CD4-positive, CD25-positive, alpha-beta regulatory T cell (primary cell): Measurements from ENCODE around the gene CHST11. TPM values are rescaled to one million over a fixed set of nuclear protein-coding genes. Genes with fewer than 3 reads are reported as not detected.
A peak's percentile ranks its signal among the peaks of the same experiment; 100 is the strongest.

Source experiments
- ATAC-seq, 2 donors: fragments of 150-1000 bp; cut with Tn5 transposase; one replicate each; pipeline ENCODE4 v1.10.0; 2021; ENCODE audit warnings: low read depth in 2 of 2, moderate number of reproducible peaks in 2 of 2, moderate library complexity in 1 of 2
- DNase-seq, 3 donors: peaks; one replicate each; pipeline versions ENCODE4 v3.0.0 to v3.0.0-alpha.2; 2012 to 2022; ENCODE audit warnings: mixed read lengths in 1 of 3
- H3K27ac ChIP-seq: one replicate; pipeline ENCODE4 v1.7.0; 2013; ENCODE audit warnings: mild to moderate bottlenecking, low read length; ENCODE audit not compliant: insufficient read depth, poor library complexity, severe bottlenecking
- H3K27me3 ChIP-seq: one replicate; pipeline ENCODE4 v1.7.0; 2013; ENCODE audit warnings: low read length; ENCODE audit not compliant: control insufficient read depth, insufficient read depth
- H3K36me3 ChIP-seq: one replicate; pipeline ENCODE4 v1.7.0; 2013; ENCODE audit warnings: mild to moderate bottlenecking, low read length, moderate library complexity; ENCODE audit not compliant: control insufficient read depth, insufficient read depth
- H3K4me1 ChIP-seq: 2 replicates; pipeline ENCODE4 v1.7.0; 2013; ENCODE audit warnings: mild to moderate bottlenecking, low read length; ENCODE audit not compliant: insufficient read depth, control insufficient read depth, poor library complexity, severe bottlenecking
- H3K4me3 ChIP-seq: one replicate; pipeline ENCODE4 v1.7.0; 2013; ENCODE audit warnings: low read depth, mild to moderate bottlenecking, low read length, moderate library complexity
- H3K9me3 ChIP-seq, 2 experiments: 1 replicate in 1 of 2; 2 replicates in 1 of 2; pipeline ENCODE4 v1.7.0; 2013; ENCODE audit warnings: low read length in 2 of 2, mild to moderate bottlenecking in 1 of 2, moderate library complexity in 1 of 2; ENCODE audit not compliant: control insufficient read depth in 2 of 2
- H3K27ac Mint-ChIP-seq, 3 donors: one replicate each; pipeline ENCODE4 v1.8.0; 2020 to 2022; ENCODE audit warnings: mild to moderate bottlenecking in 3 of 3, mixed read lengths in 3 of 3, moderate library complexity in 2 of 3
- H3K27me3 Mint-ChIP-seq: one replicate; pipeline ENCODE4 v1.8.0; 2022; ENCODE audit warnings: mild to moderate bottlenecking, mixed read lengths
- H3K36me3 Mint-ChIP-seq: one replicate; pipeline ENCODE4 v1.8.0; 2020; ENCODE audit warnings: mixed read lengths
- H3K4me1 Mint-ChIP-seq, 4 donors: one replicate each; pipeline ENCODE4 v1.8.0; 2020 to 2022; ENCODE audit warnings: mixed read lengths in 4 of 4, mild to moderate bottlenecking in 1 of 4
- H3K4me3 Mint-ChIP-seq, 4 donors: one replicate each; pipeline ENCODE4 v1.8.0; 2020 to 2022; ENCODE audit warnings: mild to moderate bottlenecking in 4 of 4, mixed read lengths in 4 of 4, moderate library complexity in 3 of 4
- H3K9me3 Mint-ChIP-seq, 7 donors: one replicate each; pipeline ENCODE4 v1.8.0; 2020 to 2022; ENCODE audit warnings: mixed read lengths in 7 of 7, mild to moderate bottlenecking in 3 of 7, moderate library complexity in 2 of 7
- polyA plus RNA-seq, 4 donors: library from polyadenylated mRNA; unstranded; fragments of 300-500 nt; fragmentation: Illumina TruSeq; gene quantifications; one replicate each; pipeline ENCODE4 v1.2.3, GENCODE V29; 2021
- total RNA-seq: library from RNA; stranded (reverse); gene quantifications from one replicate; pipeline ENCODE4 v1.2.3, GENCODE V29; 2022

Gene CHST11
- total and polyA plus RNA-seq, 5 donors from 2014 or later = 70.2 to 192 (median 105) TPM

- ATAC-seq (no peak), DNase-seq (no peak)
- Mint-ChIP-seq H3K4me1 (peaks cover 36 to 78% (median 67%) of the 10 kb centered on the region in 4 donors), H3K27me3 (no peaks in the 10 kb centered on the region), H3K4me3 (peak overlapping the region in 1 of 4 donors; percentile 36), H3K36me3 (peaks cover 12% of the 10 kb centered on the region), H3K27ac (peak overlapping the region; percentile 59 to 82 (median 69)), H3K9me3 (peaks cover 0 to 3% (median 0%) of the 10 kb centered on the region in 7 donors)
- Histone ChIP-seq H3K27ac (no peak overlapping the region), H3K9me3 (no peaks in the 10 kb centered on the region), H3K36me3 (peaks cover 3% of the 10 kb centered on the region), H3K4me1 (peaks cover 44% of the 10 kb centered on the region), H3K4me3 (no peak overlapping the region), H3K27me3 (no peaks in the 10 kb centered on the region)
Measured at GRCh38 chr12:104575442-104576186, 118.9 kb downstream of the CHST11 start.

- Mint-ChIP-seq H3K27me3 (no peaks in the 10 kb centered on the region), H3K4me1 (peaks cover 41 to 79% (median 69%) of the 10 kb centered on the region in 4 donors), H3K4me3 (peak overlapping the region in 1 of 4 donors; percentile 56), H3K27ac (peak overlapping the region in 2 of 3 donors; percentile 56 to 61), H3K9me3 (peaks cover 0 to 3% (median 0%) of the 10 kb centered on the region in 7 donors), H3K36me3 (peaks cover 12% of the 10 kb centered on the region)
- Histone ChIP-seq H3K27ac (no peak overlapping the region), H3K27me3 (no peaks in the 10 kb centered on the region), H3K4me3 (no peak overlapping the region), H3K36me3 (peaks cover 3% of the 10 kb centered on the region), H3K9me3 (no peaks in the 10 kb centered on the region), H3K4me1 (peaks cover 48% of the 10 kb centered on the region)
- ATAC-seq = no peak
- no peak for DNase-seq
Measured at GRCh38 chr12:104576187-104576778, 119.5 kb downstream of the CHST11 start.

- ATAC-seq (no peak), DNase-seq (no peak)
- Histone ChIP-seq H3K36me3 (peaks cover 3% of the 10 kb centered on the region), H3K4me1 (peaks cover 56% of the 10 kb centered on the region), H3K27me3 (no peaks in the 10 kb centered on the region), H3K4me3 (no peak overlapping the region), H3K9me3 (no peaks in the 10 kb centered on the region), H3K27ac (no peak overlapping the region)
- H3K4me3 Mint-ChIP-seq = peak overlapping the region in 2 of 4 donors; percentile 33 to 35
- H3K27ac Mint-ChIP-seq = peak overlapping the region in 2 of 3 donors; percentile 37 to 49
- peaks cover 0 to 3% (median 0%) of the 10 kb centered on the region in 7 donors for H3K9me3 Mint-ChIP-seq
- no peaks in the 10 kb centered on the region for H3K27me3 Mint-ChIP-seq
- peaks cover 46 to 82% (median 72%) of the 10 kb centered on the region in 4 donors for H3K4me1 Mint-ChIP-seq
- H3K36me3 Mint-ChIP-seq = peaks cover 12% of the 10 kb centered on the region
Measured at GRCh38 chr12:104576980-104577580, 120.3 kb downstream of the CHST11 start.

- H3K4me3 Mint-ChIP-seq = peak overlapping the region in 2 of 4 donors; percentile 33 to 39
- no peak for ATAC-seq
- peaks cover 61% of the 10 kb centered on the region for H3K4me1 ChIP-seq
Measured at GRCh38 chr12:104577581-104577981, 120.8 kb downstream of the CHST11 start.

GRCh38 chr12:104578453-104578852 is 121.7 kb downstream of the CHST11 start:
- Histone ChIP-seq H3K27ac (no peak overlapping the region), H3K9me3 (no peaks in the 10 kb centered on the region), H3K27me3 (no peaks in the 10 kb centered on the region), H3K4me1 (peaks cover 70% of the 10 kb centered on the region), H3K4me3 (peak overlapping the region; percentile 22), H3K36me3 (peaks cover 3% of the 10 kb centered on the region)
- ATAC-seq (no peak), DNase-seq (no peak)
- Mint-ChIP-seq H3K27ac (peak overlapping the region in 2 of 3 donors; percentile 37 to 49), H3K36me3 (peaks cover 6% of the 10 kb centered on the region), H3K9me3 (peaks cover 0 to 1% (median 0%) of the 10 kb centered on the region in 7 donors), H3K4me1 (peaks cover 48 to 89% (median 79%) of the 10 kb centered on the region in 4 donors), H3K27me3 (no peaks in the 10 kb centered on the region), H3K4me3 (peak overlapping the region in 2 of 4 donors; percentile 33 to 35)

More at GRCh38 chr12:104577581-104577981, 120.8 kb downstream of the CHST11 start:
- DNase-seq = no peak
- H3K27me3 ChIP-seq = no peaks in the 10 kb centered on the region
- peak overlapping the region; percentile 33 to 49 (median 37) for H3K27ac Mint-ChIP-seq
- peaks cover 45 to 83% (median 74%) of the 10 kb centered on the region in 4 donors for H3K4me1 Mint-ChIP-seq
- H3K9me3 Mint-ChIP-seq = peaks cover 0 to 3% (median 0%) of the 10 kb centered on the region in 7 donors
- H3K36me3 ChIP-seq = peaks cover 3% of the 10 kb centered on the region
- peaks cover 8% of the 10 kb centered on the region for H3K36me3 Mint-ChIP-seq
- no peaks in the 10 kb centered on the region for H3K9me3 ChIP-seq
- no peak overlapping the region for H3K27ac ChIP-seq
- H3K27me3 Mint-ChIP-seq = no peaks in the 10 kb centered on the region
- no peak overlapping the region for H3K4me3 ChIP-seq

GRCh38 chr12:104579718-104580495 is 123.2 kb downstream of the CHST11 start:
- Histone ChIP-seq H3K4me1 (peaks cover 72% of the 10 kb centered on the region), H3K36me3 (peaks cover 3% of the 10 kb centered on the region), H3K27me3 (no peaks in the 10 kb centered on the region), H3K9me3 (no peaks in the 10 kb centered on the region), H3K4me3 (peak overlapping the region; percentile 49), H3K27ac (no peak overlapping the region)
- peak overlapping the region in 2 of 3 donors; percentile 26 to 80 for H3K27ac Mint-ChIP-seq
- peaks cover 12% of the 10 kb centered on the region for H3K36me3 Mint-ChIP-seq
- peak in 1 of 3 donors; percentile 24 for DNase-seq
- H3K9me3 Mint-ChIP-seq = no peaks in the 10 kb centered on the region
- ATAC-seq = no peak
- H3K4me1 Mint-ChIP-seq = peaks cover 61 to 98% (median 86%) of the 10 kb centered on the region in 4 donors
- peak overlapping the region; percentile 19 to 32 (median 22) for H3K4me3 Mint-ChIP-seq
- no peaks in the 10 kb centered on the region for H3K27me3 Mint-ChIP-seq

- Histone ChIP-seq H3K36me3 (peaks cover 3% of the 10 kb centered on the region), H3K4me3 (peak overlapping the region; percentile 23), H3K27me3 (no peaks in the 10 kb centered on the region), H3K27ac (peak overlapping the region; percentile 43), H3K4me1 (peaks cover 71% of the 10 kb centered on the region), H3K9me3 (no peaks in the 10 kb centered on the region)
- Mint-ChIP-seq H3K27ac (peak overlapping the region; percentile 80 to 88 (median 85)), H3K27me3 (no peaks in the 10 kb centered on the region), H3K4me3 (peak overlapping the region in 3 of 4 donors; percentile 40 to 57 (median 45)), H3K9me3 (no peaks in the 10 kb centered on the region), H3K36me3 (peaks cover 16% of the 10 kb centered on the region), H3K4me1 (peaks cover 63 to 97% (median 85%) of the 10 kb centered on the region in 4 donors)
- no peak for DNase-seq
- ATAC-seq = no peak
Measured at GRCh38 chr12:104581005-104581570, 124.3 kb downstream of the CHST11 start.
